Esophagus muscularis mucosa (tissue), 4 donors: ENCODE measurements around the gene THRB. TPM values are rescaled to one million over a fixed set of nuclear protein-coding genes. Genes with fewer than 3 reads are reported as not detected.

ENCODE experiments used
- DNase-seq: peaks from one replicate; pipeline ENCODE4 v3.0.0-alpha.2; 2017; ENCODE audit errors: extremely low spot score
- H3K27ac ChIP-seq, 4 donors: fragments of 200-600 bp; sonication (generic); replicated peaks in 1 of 4; 1 replicate in 3 of 4; 2 replicates in 1 of 4; pipeline ENCODE4 v1.5.1; 2016 to 2019; ENCODE audit warnings: mild to moderate bottlenecking in 1 of 4
- H3K27me3 ChIP-seq, 4 donors: fragments of 200-600 bp; sonication (generic); one replicate each; pipeline versions ENCODE4 v1.5.1 to v1.6.0; 2016 to 2019
- H3K36me3 ChIP-seq, 4 donors: fragments of 200-600 bp; sonication (generic); one replicate each; pipeline ENCODE4 v1.5.1; 2016 to 2019
- H3K4me1 ChIP-seq, 4 donors: fragments of 200-600 bp; sonication (generic); one replicate each; pipeline ENCODE4 v1.5.1; 2016 to 2019
- H3K4me3 ChIP-seq, 4 donors: fragments of 200-600 bp; sonication (generic); 1 replicate in 2 of 4; 2 replicates in 2 of 4; pipeline ENCODE4 v1.5.1; 2016 to 2019; ENCODE audit warnings: mild to moderate bottlenecking in 4 of 4, moderate library complexity in 1 of 4
- H3K9me3 ChIP-seq, 4 donors: fragments of 200-600 bp; sonication (generic); 1 replicate in 3 of 4; 2 replicates in 1 of 4; pipeline ENCODE4 v1.5.1; 2016 to 2019
- CTCF ChIP-seq, 3 experiments: fragments of 200-600 bp in 2 of 3; fragments of 450-650 bp in 1 of 3; sonication (generic) in 2 of 3; IDR thresholded peaks; one replicate each; pipeline ENCODE4 v1.5.1; 2017 to 2019; ENCODE audit warnings: antibody characterized with exemption in 3 of 3, mild to moderate bottlenecking in 2 of 3, moderate library complexity in 1 of 3
- EP300 ChIP-seq: sonication (generic); formaldehyde crosslinking; IDR thresholded peaks from one replicate; pipeline ENCODE4 v1.6.1; 2017; ENCODE audit warnings: antibody characterized with exemption
- POLR2A ChIP-seq: fragments of 450-650 bp; IDR thresholded peaks from one replicate; pipeline ENCODE4 v1.6.1; 2017; ENCODE audit warnings: antibody characterized with exemption, moderate library complexity, mild to moderate bottlenecking, low read depth
- POLR2AphosphoS5 ChIP-seq, 2 donors: sonication (generic); formaldehyde crosslinking; IDR thresholded peaks; one replicate each; pipeline ENCODE4 v1.6.1; 2017; ENCODE audit warnings: antibody characterized with exemption in 2 of 2
- WGBS: methylation state at CpG from one replicate; pipeline ENCODE4 v1.1.5; 2018; 5-methylcytosine and 5-hydroxymethylcytosine counted together
- intact Hi-C: fragments of 100-400 bp; cut with DNase I; formaldehyde crosslinking; loops from one replicate; pipeline ENCODE4 v1.15.1; 2023
- total RNA-seq, 4 donors: library from RNA; depleted of rRNA; stranded (reverse); fragments of >200 nt; gene quantifications; one replicate each; pipeline versions ENCODE4 v1.1.0 to v1.2.1, GENCODE V29; 2016

Gene THRB
- total RNA-seq, 4 donors from 2014 or later, result 31.5 to 68.6 (median 39.3) TPM

DNA sequence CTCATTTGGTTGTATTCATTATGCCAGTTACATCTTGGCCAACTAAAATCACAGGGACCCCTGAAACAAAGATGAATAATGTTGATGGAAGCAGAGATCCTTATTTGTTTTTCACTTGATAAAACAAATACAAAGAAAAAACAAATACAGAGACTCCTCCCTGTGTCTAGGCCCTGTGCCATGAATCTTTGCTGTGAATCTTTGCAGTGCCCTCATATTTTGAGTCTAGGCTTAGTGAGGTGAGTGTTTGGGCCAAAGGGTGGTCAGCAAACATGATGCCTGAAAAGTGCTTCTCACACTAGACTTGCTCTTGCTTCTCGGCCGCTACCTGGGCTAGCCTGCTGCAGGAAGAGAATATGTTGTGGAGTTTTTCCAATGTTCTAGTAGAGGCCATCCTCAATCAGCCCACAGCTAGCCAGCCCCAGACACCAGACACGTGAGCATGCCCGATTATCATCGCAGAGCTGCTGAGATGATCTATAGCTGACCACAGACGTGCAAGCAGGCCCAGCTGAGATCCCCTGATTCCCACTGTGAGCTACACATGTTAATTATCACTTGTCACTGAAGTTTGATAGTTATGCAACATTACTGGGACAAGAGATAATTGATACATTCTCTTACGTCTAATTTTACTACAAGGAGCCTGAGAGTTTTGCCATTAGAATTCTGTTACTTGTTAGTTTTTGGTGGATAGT is 191.4 kb downstream of the THRB start:
- WGBS, result 89% methylated on average over 3 of the region's 7 CpGs
- Histone ChIP-seq H3K4me1 (peaks cover 17 to 37% (median 27%) of the 10 kb centered on the region in 4 donors), H3K27me3 (no peaks in the 10 kb centered on the region), H3K36me3 (no peaks in the 10 kb centered on the region), H3K27ac (no peak overlapping the region), H3K4me3 (no peak overlapping the region), H3K9me3 (no peaks in the 10 kb centered on the region)
- intact Hi-C loops, result no loop called here
- no peak for TF ChIP-seq POLR2AphosphoS5 (IDR thresholded peaks at IDR 0.05)
- DNase-seq, result no peak

GRCh38 chr3:24302396-24302795 is 192.3 kb downstream of the THRB start:
- 88% methylated on average over 2 of the region's 2 CpGs for WGBS
- Histone ChIP-seq H3K4me1 (peaks cover 17 to 38% (median 30%) of the 10 kb centered on the region in 4 donors), H3K27ac (no peak overlapping the region), H3K36me3 (no peaks in the 10 kb centered on the region), H3K9me3 (no peaks in the 10 kb centered on the region), H3K27me3 (no peaks in the 10 kb centered on the region), H3K4me3 (no peak overlapping the region)
- DNase-seq, result no peak
- intact Hi-C loops, result no loop called here
- no peak for TF ChIP-seq EP300
- no peak for TF ChIP-seq POLR2A
- TF ChIP-seq CTCF (IDR thresholded peaks at IDR 0.05), result no peak

DNA sequence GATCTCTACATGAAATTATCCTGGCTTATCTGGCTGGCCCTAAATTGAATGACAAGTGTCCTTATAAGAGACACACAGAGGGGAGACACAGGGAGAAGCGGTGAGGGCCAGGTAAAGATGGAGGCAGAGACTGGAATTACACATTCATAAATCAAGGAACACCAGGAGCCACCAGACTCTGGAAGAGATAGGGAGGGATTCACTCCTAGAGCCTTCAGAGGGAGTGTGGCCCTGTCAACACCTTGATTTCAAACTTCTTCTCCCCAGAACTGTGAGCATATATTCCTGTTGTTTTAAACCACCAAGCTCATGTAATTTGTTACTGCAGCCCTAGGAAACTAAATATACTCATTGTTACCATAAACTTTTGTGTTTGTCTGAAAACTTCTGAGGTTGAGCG is 193.7 kb downstream of the THRB start:
- 96% methylated on average over 2 of the region's 2 CpGs for WGBS
- peaks cover 12 to 41% (median 35%) of the 10 kb centered on the region in 4 donors for H3K4me1 ChIP-seq
- no peak for DNase-seq
- TF ChIP-seq CTCF (IDR thresholded peaks at IDR 0.05), result no peak
- H3K9me3 ChIP-seq, result no peaks in the 10 kb centered on the region
- H3K27ac ChIP-seq, result no peak overlapping the region
- intact Hi-C loops, result no loop called here
- H3K36me3 ChIP-seq, result no peaks in the 10 kb centered on the region
- H3K27me3 ChIP-seq, result no peaks in the 10 kb centered on the region
- H3K4me3 ChIP-seq, result no peak overlapping the region

- no peaks in the 10 kb centered on the region for H3K9me3 ChIP-seq
- no peak overlapping the region for H3K27ac ChIP-seq
- H3K4me1 ChIP-seq, result peaks cover 7 to 32% (median 27%) of the 10 kb centered on the region in 4 donors
- no peak for DNase-seq
- TF ChIP-seq CTCF (IDR thresholded peaks at IDR 0.05) (no peak), POLR2A (no peak), EP300 (no peak), POLR2AphosphoS5 (IDR thresholded peaks at IDR 0.05) (no peak)
- WGBS, result 78% methylated on average over 6 of the region's 6 CpGs
- H3K27me3 ChIP-seq, result no peaks in the 10 kb centered on the region
- no peak overlapping the region for H3K4me3 ChIP-seq
- intact Hi-C loops, result no loop called here
- no peaks in the 10 kb centered on the region for H3K36me3 ChIP-seq
Observed at GRCh38 chr3:24299806-24300626, 194.6 kb downstream of the THRB start.

- H3K27me3 ChIP-seq, result no peaks in the 10 kb centered on the region
- peaks cover 0 to 3% (median 0%) of the 10 kb centered on the region in 4 donors for H3K9me3 ChIP-seq
- no peak for DNase-seq
- peaks cover 7 to 30% (median 26%) of the 10 kb centered on the region in 4 donors for H3K4me1 ChIP-seq
- 41% methylated on average over 1 of the region's 1 CpG for WGBS
- no peak overlapping the region for H3K4me3 ChIP-seq
- intact Hi-C loops, result no loop called here
- TF ChIP-seq CTCF (IDR thresholded peaks at IDR 0.05) (no peak), POLR2A (no peak), POLR2AphosphoS5 (IDR thresholded peaks at IDR 0.05) (no peak), EP300 (no peak)
- no peak overlapping the region for H3K27ac ChIP-seq
- no peaks in the 10 kb centered on the region for H3K36me3 ChIP-seq
Observed at GRCh38 chr3:24299246-24299805, 195.3 kb downstream of the THRB start.
